ENCODE data around the gene TDG.
"Not testable (repeated sequence)": the region's sequence is repeated elsewhere in the genome, so short reads cannot be mapped to it uniquely, and the experiment has no call there.

TDG gene

GRCh38 chr12:104026841-104027599, 61.3 kb downstream of the TDG start:
- Histone ChIP-seq H3K4me3 (ENCODE audit: low read length) (no peak overlapping the region), H3K36me3 (replicated peaks; ENCODE audit: insufficient read depth, low read length) (no peaks in the 10 kb centered on the region), H3K27ac (ENCODE audit: low read length) (no peak overlapping the region), H3K79me2 (ENCODE audit: low read length) (no peaks in the 10 kb centered on the region), H4K20me1 (ENCODE audit: insufficient read depth, low read length) (no peaks in the 10 kb centered on the region), H3K4me1 (ENCODE audit: low read length) (no peaks in the 10 kb centered on the region), H3K4me2 (ENCODE audit: low read depth, low read length) (no peak overlapping the region), H3K9me3 (replicated peaks; ENCODE audit: insufficient read depth, low read length) (no peaks in the 10 kb centered on the region), H3K9ac (ENCODE audit: low read length) (no peak overlapping the region), H3K9me2 (replicated peaks; ENCODE audit: insufficient read depth, low read length) (no peaks in the 10 kb centered on the region), H3K27me3 (replicated peaks; ENCODE audit: insufficient read depth, low read length) (no peaks in the 10 kb centered on the region), H3F3A (ENCODE audit: insufficient read depth, low read length) (no peaks in the 10 kb centered on the region), H2AFZ (ENCODE audit: low read length) (no peak overlapping the region)
- TF ChIP-seq, protein P1, sequence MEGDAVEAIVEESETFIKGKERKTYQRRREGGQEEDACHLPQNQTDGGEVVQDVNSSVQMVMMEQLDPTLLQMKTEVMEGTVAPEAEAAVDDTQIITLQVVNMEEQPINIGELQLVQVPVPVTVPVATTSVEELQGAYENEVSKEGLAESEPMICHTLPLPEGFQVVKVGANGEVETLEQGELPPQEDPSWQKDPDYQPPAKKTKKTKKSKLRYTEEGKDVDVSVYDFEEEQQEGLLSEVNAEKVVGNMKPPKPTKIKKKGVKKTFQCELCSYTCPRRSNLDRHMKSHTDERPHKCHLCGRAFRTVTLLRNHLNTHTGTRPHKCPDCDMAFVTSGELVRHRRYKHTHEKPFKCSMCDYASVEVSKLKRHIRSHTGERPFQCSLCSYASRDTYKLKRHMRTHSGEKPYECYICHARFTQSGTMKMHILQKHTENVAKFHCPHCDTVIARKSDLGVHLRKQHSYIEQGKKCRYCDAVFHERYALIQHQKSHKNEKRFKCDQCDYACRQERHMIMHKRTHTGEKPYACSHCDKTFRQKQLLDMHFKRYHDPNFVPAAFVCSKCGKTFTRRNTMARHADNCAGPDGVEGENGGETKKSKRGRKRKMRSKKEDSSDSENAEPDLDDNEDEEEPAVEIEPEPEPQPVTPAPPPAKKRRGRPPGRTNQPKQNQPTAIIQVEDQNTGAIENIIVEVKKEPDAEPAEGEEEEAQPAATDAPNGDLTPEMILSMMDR (IDR thresholded peaks at IDR 0.05; ENCODE audit: low read length): no peak
- TF ChIP-seq EZH2 (optimal IDR thresholded peaks at IDR 0.05; ENCODE audit: low read depth, low read length) (no peak), EZH2phosphoT487 (IDR thresholded peaks at IDR 0.05; ENCODE audit: low read length) (no peak)
- DNase-seq: no peak

GRCh38 chr12:104030596-104030995, 64.9 kb downstream of the TDG start:
- not testable (repeated sequence) for DNase-seq; H3F3A ChIP-seq (ENCODE audit: insufficient read depth, low read length); H3K4me2 ChIP-seq (ENCODE audit: low read depth, low read length); H3K27me3 ChIP-seq (replicated peaks; ENCODE audit: insufficient read depth, low read length); H2AFZ ChIP-seq (ENCODE audit: low read length); H3K79me2 ChIP-seq (ENCODE audit: low read length); H3K4me3 ChIP-seq (ENCODE audit: low read length); H4K20me1 ChIP-seq (ENCODE audit: insufficient read depth, low read length); H3K4me1 ChIP-seq (ENCODE audit: low read length); H3K9me2 ChIP-seq (replicated peaks; ENCODE audit: insufficient read depth, low read length); H3K9ac ChIP-seq (ENCODE audit: low read length); H3K9me3 ChIP-seq (replicated peaks; ENCODE audit: insufficient read depth, low read length); H3K27ac ChIP-seq (ENCODE audit: low read length); H3K36me3 ChIP-seq (replicated peaks; ENCODE audit: insufficient read depth, low read length)

GRCh38 chr12:104036143-104036542, 70.5 kb downstream of the TDG start:
- H3K4me3 ChIP-seq (ENCODE audit: low read length); H2AFZ ChIP-seq (ENCODE audit: low read length); H3K36me3 ChIP-seq (replicated peaks; ENCODE audit: insufficient read depth, low read length); H3F3A ChIP-seq (ENCODE audit: insufficient read depth, low read length); H3K9me2 ChIP-seq (replicated peaks; ENCODE audit: insufficient read depth, low read length); H3K27ac ChIP-seq (ENCODE audit: low read length); H3K9ac ChIP-seq (ENCODE audit: low read length); DNase-seq; H4K20me1 ChIP-seq (ENCODE audit: insufficient read depth, low read length); H3K9me3 ChIP-seq (replicated peaks; ENCODE audit: insufficient read depth, low read length); H3K4me1 ChIP-seq (ENCODE audit: low read length); H3K79me2 ChIP-seq (ENCODE audit: low read length); H3K4me2 ChIP-seq (ENCODE audit: low read depth, low read length); H3K27me3 ChIP-seq (replicated peaks; ENCODE audit: insufficient read depth, low read length): not testable (repeated sequence)
